Measurements from ENCODE around the gene CDK2AP2. TPM values are rescaled to one million over a fixed set of nuclear protein-coding genes. Genes with fewer than 3 reads are reported as not detected.

The CDK2AP2 gene
- total RNA-seq, 4 donors from 2014 or later, result 90.0 to 240 (median 148) TPM

DNA sequence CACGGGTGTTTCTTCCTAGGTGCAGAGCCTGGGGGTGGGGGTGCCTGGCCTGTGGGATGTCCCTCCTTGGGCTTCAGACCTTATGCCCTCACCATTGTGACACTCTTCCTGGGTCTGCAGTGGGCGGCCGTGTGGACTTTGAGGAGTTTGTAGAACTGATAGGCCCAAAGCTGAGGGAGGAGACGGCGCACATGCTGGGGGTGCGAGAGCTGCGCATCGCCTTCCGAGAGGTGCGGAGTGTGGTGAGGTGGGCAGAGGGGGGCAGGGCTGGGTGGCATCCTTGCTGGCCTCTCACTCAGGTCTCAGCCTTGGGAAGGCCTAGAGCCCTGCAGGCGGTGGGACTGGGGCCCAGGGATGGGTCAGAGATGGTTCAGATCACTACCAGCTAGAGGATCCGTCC is 50.5 kb downstream of the CDK2AP2 start:
- TF ChIP-seq, protein P1, sequence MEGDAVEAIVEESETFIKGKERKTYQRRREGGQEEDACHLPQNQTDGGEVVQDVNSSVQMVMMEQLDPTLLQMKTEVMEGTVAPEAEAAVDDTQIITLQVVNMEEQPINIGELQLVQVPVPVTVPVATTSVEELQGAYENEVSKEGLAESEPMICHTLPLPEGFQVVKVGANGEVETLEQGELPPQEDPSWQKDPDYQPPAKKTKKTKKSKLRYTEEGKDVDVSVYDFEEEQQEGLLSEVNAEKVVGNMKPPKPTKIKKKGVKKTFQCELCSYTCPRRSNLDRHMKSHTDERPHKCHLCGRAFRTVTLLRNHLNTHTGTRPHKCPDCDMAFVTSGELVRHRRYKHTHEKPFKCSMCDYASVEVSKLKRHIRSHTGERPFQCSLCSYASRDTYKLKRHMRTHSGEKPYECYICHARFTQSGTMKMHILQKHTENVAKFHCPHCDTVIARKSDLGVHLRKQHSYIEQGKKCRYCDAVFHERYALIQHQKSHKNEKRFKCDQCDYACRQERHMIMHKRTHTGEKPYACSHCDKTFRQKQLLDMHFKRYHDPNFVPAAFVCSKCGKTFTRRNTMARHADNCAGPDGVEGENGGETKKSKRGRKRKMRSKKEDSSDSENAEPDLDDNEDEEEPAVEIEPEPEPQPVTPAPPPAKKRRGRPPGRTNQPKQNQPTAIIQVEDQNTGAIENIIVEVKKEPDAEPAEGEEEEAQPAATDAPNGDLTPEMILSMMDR (IDR thresholded peaks at IDR 0.05), result no peak
- no peak for TF ChIP-seq POLR2A (IDR thresholded peaks at IDR 0.05)
- no peaks in the 10 kb centered on the region for H3K27me3 ChIP-seq
- intact Hi-C loops (cut with DNase I), result no loop called here
- H3K4me3 ChIP-seq (replicated peaks in 1 of 3), result no peak overlapping the region
- H3K36me3 ChIP-seq, result no peaks in the 10 kb centered on the region
- peaks cover 0 to 9% of the 10 kb centered on the region in 2 donors for H3K4me1 ChIP-seq
- 95% methylated on average over 12 of the region's 12 CpGs for WGBS, 2 donors
- DNase-seq, result no peak
- no peaks in the 10 kb centered on the region for H3K9me3 ChIP-seq
- H3K27ac ChIP-seq, result no peak overlapping the region

Small RNA genes within 50 kb of the gene (microRNA-seq; reads per million reads assigned to microRNA genes)
- gene MIR6752, result not detected

Small RNA genes within 50 kb of the gene (small RNA-seq; reads per million reads assigned to genes)
- not detected for gene MIR6752

Other genes starting within 250 kb of the CDK2AP2 start
- gene GRK2, start 241.7 kb downstream of the CDK2AP2 start, total RNA-seq, result 10 to 100 TPM; 32.8 to 55.8 (median 40.6) TPM
- 10 to 100 TPM; 27.9 to 36.8 (median 31.5) TPM for gene ANKRD13D, start 218.9 kb downstream of the CDK2AP2 start, total RNA-seq
- 10 to 100 TPM; 50.5 to 59.9 (median 54.4) TPM for gene SSH3, start 204.6 kb downstream of the CDK2AP2 start, total RNA-seq
- gene POLD4, start 154.6 kb downstream of the CDK2AP2 start, total RNA-seq, result 100 to 1,000 TPM in 1 of 4 donors, 10 to 100 TPM in 3; 38.6 to 105 (median 60.6) TPM
- 1 to 10 TPM; 4.3 to 9.4 (median 6.9) TPM for gene CLCF1, start 134.6 kb downstream of the CDK2AP2 start, total RNA-seq
- gene RAD9A, start 116.2 kb downstream of the CDK2AP2 start, total RNA-seq, result 10 to 100 TPM; 22.7 to 38.0 (median 31.0) TPM
- 100 to 1,000 TPM; 164 to 216 (median 191) TPM for gene PPP1CA, start 106.3 kb downstream of the CDK2AP2 start, total RNA-seq
- 10 to 100 TPM in 2 of 4 donors, 1 to 10 TPM in 2; 8.8 to 16.0 (median 11.6) TPM for gene TBC1D10C, start 104.1 kb downstream of the CDK2AP2 start, total RNA-seq
- gene CARNS1, start 92.5 kb downstream of the CDK2AP2 start, total RNA-seq, result 1 to 10 TPM; 3.8 to 9.8 (median 5.9) TPM
- 100 to 1,000 TPM in 1 of 4 donors, 10 to 100 TPM in 3; 44.1 to 102 (median 62.2) TPM for gene RPS6KB2, start 79.7 kb downstream of the CDK2AP2 start, total RNA-seq
- gene PTPRCAP, start 70.5 kb downstream of the CDK2AP2 start, total RNA-seq, result 1 to 10 TPM; 5.6 to 7.2 (median 6.4) TPM
- 100 to 1,000 TPM in 1 of 4 donors, 10 to 100 TPM in 3; 73.9 to 102 (median 81.3) TPM for gene CORO1B, start 64.7 kb downstream of the CDK2AP2 start, total RNA-seq
- not detected for gene GPR152, start 55.4 kb downstream of the CDK2AP2 start, total RNA-seq
- gene CABP4, start 52.8 kb downstream of the CDK2AP2 start, total RNA-seq, result 1 to 10 TPM in 1 of 4 donors, under 1 TPM in 2, not detected in 1; 0.33 to 6.4 (median 0.39) TPM
- gene TMEM134, start 38.9 kb downstream of the CDK2AP2 start, total RNA-seq, result 100 to 1,000 TPM in 1 of 4 donors, 10 to 100 TPM in 3; 69.0 to 138 (median 95.8) TPM
- 100 to 1,000 TPM in 1 of 4 donors, 10 to 100 TPM in 3; 58.2 to 100 (median 83.2) TPM for gene AIP, start 25.1 kb downstream of the CDK2AP2 start, total RNA-seq
- 10 to 100 TPM; 22.8 to 52.6 (median 47.2) TPM for gene PITPNM1, start 2.8 kb downstream of the CDK2AP2 start, total RNA-seq
- not detected for gene CABP2, start 15.3 kb upstream of the CDK2AP2 start, total RNA-seq
- gene GSTP1, start 75.7 kb upstream of the CDK2AP2 start, total RNA-seq, result 1,000 to 10,000 TPM in 3 of 4 donors, 100 to 1,000 TPM in 1; 877 to 4,013 (median 1,716) TPM
- 100 to 1,000 TPM; 323 to 401 (median 356) TPM for gene NDUFV1, start 98.8 kb upstream of the CDK2AP2 start, total RNA-seq
- 10 to 100 TPM; 16.7 to 67.7 (median 51.1) TPM for gene NUDT8, start 121.8 kb upstream of the CDK2AP2 start, total RNA-seq
- not detected for gene TBX10, start 131.6 kb upstream of the CDK2AP2 start, total RNA-seq
- not detected for gene ACY3, start 142.6 kb upstream of the CDK2AP2 start, total RNA-seq
- gene ALDH3B2, start 166.5 kb upstream of the CDK2AP2 start, total RNA-seq, result 1 to 10 TPM in 1 of 4 donors, not detected in 3; 1.3 TPM

Measured in thyroid gland (tissue), 4 donors.